Left lung (tissue), 10 donors: Measurements from ENCODE around the gene GDF11. TPM values are rescaled to one million over a fixed set of nuclear protein-coding genes. Genes with fewer than 3 reads are reported as not detected.
"Not testable (repeated sequence)": the region's sequence is repeated elsewhere in the genome, so short reads cannot be mapped to it uniquely, and the experiment has no call there.

ENCODE experiments used
- ATAC-seq: fragments of 200-7000 bp; cut with Tn5 transposase; one replicate; pipeline ENCODE4 v1.9.1; 2020; ENCODE audit warnings: moderate library complexity
- DNase-seq, 4 donors: peaks; one replicate each; pipeline ENCODE4 v3.0.0-alpha.2; 2013 to 2020
- H3K27ac ChIP-seq, 2 donors: fragments of 200-600 bp; sonication (generic) in 1 of 2; one replicate each; pipeline versions ENCODE4 v1.5.0 to v1.8.0; 2020 to 2021
- H3K27me3 ChIP-seq, 2 donors: fragments of 200-600 bp; sonication (generic) in 1 of 2; one replicate each; pipeline versions ENCODE4 v1.5.0 to v1.8.0; 2020 to 2021
- H3K36me3 ChIP-seq, 2 donors: fragments of 200-600 bp; sonication (generic) in 1 of 2; one replicate each; pipeline versions ENCODE4 v1.5.0 to v1.8.0; 2020 to 2021
- H3K4me1 ChIP-seq, 2 donors: fragments of 200-600 bp; one replicate each; pipeline ENCODE4 v1.8.0; 2021
- H3K4me3 ChIP-seq, 2 donors: fragments of 200-600 bp; sonication (generic) in 1 of 2; one replicate each; pipeline versions ENCODE4 v1.5.0 to v1.8.0; 2020 to 2021; ENCODE audit warnings: mild to moderate bottlenecking in 1 of 2
- H3K9me3 ChIP-seq, 2 donors: fragments of 200-600 bp; sonication (generic) in 1 of 2; one replicate each; pipeline versions ENCODE4 v1.5.0 to v1.8.0; 2020 to 2021
- intact Hi-C, 2 donors: fragments of 100-400 bp; cut with DNase I; formaldehyde crosslinking; loops; one replicate each; pipeline versions ENCODE4 v1.11.2 to v1.14.2; 2022
- polyA plus RNA-seq, 6 donors: library from polyadenylated mRNA; unstranded; fragments of 120-200 nt; gene quantifications; one replicate each; pipeline ENCODE4 v1.2.1, GENCODE V29; 2013; ENCODE audit not compliant: insufficient read length in 6 of 6
- total RNA-seq, 2 donors: library from RNA; stranded (reverse); fragmentation: NEBNext Ultra II Directional; extraction: Animal tissue kit (Norgen Biotek cat#: 25700); gene quantifications; one replicate each; pipeline ENCODE4 v1.2.1, GENCODE V29; 2021
- TF ChIP-seq, protein P1 (sequence below), 2 donors: fragments of 200-600 bp; sonication (generic) in 1 of 2; IDR thresholded peaks; one replicate each; pipeline versions ENCODE4 v1.5.0 to v1.8.0; 2021; ENCODE audit warnings: antibody characterized with exemption in 2 of 2
- donor health status: DM: no; HTN: yes; CAD: no.
- donor health status: DM: no; HTN: no; CAD: no.

GDF11 gene
- total and polyA plus RNA-seq, 8 donors = 7.6 to 20.2 (median 16.0) TPM

DNA sequence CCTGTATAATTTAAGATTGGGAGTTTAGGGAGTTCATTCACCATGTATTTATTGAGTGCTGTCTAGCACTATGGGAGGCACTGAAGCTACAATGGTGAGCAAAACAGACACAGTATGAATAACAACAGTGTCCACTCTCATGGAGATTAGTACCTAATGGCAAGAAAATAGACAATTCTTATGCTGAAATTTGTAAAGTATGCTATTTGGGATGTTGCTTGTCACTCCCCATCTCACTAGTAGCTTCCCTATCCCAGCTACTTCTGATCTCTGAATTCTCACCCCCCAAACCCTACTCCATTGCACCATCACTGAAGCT lies 4.0 kb downstream of the GDF11 start:
- H3K36me3 ChIP-seq = peaks cover 0 to 24% of the 10 kb centered on the region in 2 donors
- no peak overlapping the region for H3K4me3 ChIP-seq
- ATAC-seq (no peak), DNase-seq (no peak)
- H3K27me3 ChIP-seq = peaks cover 0 to 25% of the 10 kb centered on the region in 2 donors
- no peak overlapping the region for H3K27ac ChIP-seq
- peaks cover 4 to 20% of the 10 kb centered on the region in 2 donors for H3K4me1 ChIP-seq
- TF ChIP-seq, protein P1, sequence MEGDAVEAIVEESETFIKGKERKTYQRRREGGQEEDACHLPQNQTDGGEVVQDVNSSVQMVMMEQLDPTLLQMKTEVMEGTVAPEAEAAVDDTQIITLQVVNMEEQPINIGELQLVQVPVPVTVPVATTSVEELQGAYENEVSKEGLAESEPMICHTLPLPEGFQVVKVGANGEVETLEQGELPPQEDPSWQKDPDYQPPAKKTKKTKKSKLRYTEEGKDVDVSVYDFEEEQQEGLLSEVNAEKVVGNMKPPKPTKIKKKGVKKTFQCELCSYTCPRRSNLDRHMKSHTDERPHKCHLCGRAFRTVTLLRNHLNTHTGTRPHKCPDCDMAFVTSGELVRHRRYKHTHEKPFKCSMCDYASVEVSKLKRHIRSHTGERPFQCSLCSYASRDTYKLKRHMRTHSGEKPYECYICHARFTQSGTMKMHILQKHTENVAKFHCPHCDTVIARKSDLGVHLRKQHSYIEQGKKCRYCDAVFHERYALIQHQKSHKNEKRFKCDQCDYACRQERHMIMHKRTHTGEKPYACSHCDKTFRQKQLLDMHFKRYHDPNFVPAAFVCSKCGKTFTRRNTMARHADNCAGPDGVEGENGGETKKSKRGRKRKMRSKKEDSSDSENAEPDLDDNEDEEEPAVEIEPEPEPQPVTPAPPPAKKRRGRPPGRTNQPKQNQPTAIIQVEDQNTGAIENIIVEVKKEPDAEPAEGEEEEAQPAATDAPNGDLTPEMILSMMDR (IDR thresholded peaks at IDR 0.05) = no peak
- intact Hi-C loops = loop anchor here in 1 of 2 donors (10.0 kb wide), 1 partner anchor 58 kb away; no protein-coding TSS in a partner anchor
- H3K9me3 ChIP-seq = no peaks in the 10 kb centered on the region

DNA sequence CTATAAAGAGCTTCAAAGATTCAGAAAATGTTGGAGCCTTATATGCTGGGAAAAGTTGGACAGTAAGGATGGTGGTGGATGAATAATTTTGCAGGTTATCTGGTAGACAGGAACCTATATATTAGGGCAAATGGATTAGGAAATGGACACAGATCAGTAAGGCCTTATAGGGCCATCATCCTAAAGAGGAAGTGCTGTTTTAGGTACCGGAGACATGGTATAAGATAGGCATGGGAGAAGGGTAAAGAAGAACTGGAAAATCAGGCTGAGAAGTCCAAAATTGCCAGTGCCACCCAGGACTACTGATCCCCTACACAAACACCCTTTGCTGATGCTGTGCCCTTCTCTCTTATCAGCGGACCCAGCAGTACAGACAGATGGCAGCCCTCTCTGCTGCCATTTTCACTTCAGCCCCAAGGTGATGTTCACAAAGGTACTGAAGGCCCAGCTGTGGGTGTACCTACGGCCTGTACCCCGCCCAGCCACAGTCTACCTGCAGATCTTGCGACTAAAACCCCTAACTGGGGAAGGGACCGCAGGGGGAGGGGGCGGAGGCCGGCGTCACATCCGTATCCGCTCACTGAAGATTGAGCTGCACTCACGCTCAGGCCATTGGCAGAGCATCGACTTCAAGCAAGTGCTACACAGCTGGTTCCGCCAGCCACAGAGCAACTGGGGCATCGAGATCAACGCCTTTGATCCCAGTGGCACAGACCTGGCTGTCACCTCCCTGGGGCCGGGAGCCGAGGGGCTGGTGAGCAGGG lies 5.5 kb downstream of the GDF11 start:
- DNase-seq (no peak), ATAC-seq (no peak)
- Histone ChIP-seq H3K4me3 (no peak overlapping the region), H3K9me3 (no peaks in the 10 kb centered on the region), H3K36me3 (peaks cover 0 to 39% of the 10 kb centered on the region in 2 donors), H3K27ac (no peak overlapping the region), H3K27me3 (peaks cover 0 to 14% of the 10 kb centered on the region in 2 donors), H3K4me1 (peaks cover 4 to 16% of the 10 kb centered on the region in 2 donors)
- intact Hi-C loops = loop anchor here in 1 of 2 donors (10.0 kb wide), 1 partner anchor 56 kb away; no protein-coding TSS in a partner anchor
- TF ChIP-seq, protein P1 (IDR thresholded peaks at IDR 0.05) = no peak

DNA sequence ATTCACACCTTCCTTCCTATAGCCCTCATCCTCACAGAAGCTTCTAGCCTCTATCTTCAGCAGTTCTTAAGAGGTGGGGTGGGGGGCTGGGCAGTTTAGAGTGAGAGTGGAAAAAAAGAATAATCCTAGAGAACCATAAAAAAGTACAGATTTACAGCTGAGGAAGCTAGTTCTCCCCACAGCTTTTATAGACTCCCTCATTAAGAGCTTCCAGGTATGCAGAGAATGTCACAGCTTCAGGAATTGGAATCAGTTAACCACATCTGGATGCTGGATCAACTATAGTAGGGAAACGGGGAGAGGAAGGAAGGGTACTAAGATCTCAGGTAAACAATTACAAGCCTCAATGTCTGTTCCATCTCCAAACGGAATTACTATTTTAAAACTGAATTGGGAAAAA lies 12.3 kb downstream of the GDF11 start:
- Histone ChIP-seq H3K9me3 (no peaks in the 10 kb centered on the region), H3K27me3 (no peaks in the 10 kb centered on the region), H3K36me3 (peaks cover 0 to 97% of the 10 kb centered on the region in 2 donors), H3K4me1 (no peaks in the 10 kb centered on the region), H3K4me3 (no peak overlapping the region), H3K27ac (no peak overlapping the region)
- no peak for ATAC-seq
- TF ChIP-seq, protein P1 (IDR thresholded peaks at IDR 0.05) = no peak
- no peak for DNase-seq
- intact Hi-C loops = no loop called here

DNA sequence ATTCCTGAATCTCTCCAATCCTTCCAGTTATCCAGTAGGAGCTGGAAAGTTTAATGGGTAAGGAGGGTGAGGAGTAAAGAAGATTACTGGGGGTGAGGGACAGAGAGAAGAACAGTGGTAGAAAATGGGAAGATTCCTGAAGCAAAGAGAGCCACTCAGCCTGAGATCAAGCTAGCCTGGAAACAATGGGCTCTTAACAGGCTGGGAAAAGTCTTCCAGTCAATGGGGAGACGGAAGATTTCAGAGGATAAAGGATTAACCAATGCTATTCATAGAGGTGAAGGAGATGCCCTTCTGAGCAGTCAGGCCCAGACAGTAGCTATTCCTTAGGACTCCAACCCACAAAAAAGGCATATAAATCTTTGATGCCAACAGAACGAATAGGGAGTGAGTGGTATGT lies 14.8 kb downstream of the GDF11 start:
- Histone ChIP-seq H3K36me3 (peaks cover 0 to 96% of the 10 kb centered on the region in 2 donors), H3K4me1 (no peaks in the 10 kb centered on the region), H3K27ac (no peak overlapping the region), H3K9me3 (no peaks in the 10 kb centered on the region), H3K27me3 (no peaks in the 10 kb centered on the region), H3K4me3 (no peak overlapping the region)
- intact Hi-C loops = no loop called here
- ATAC-seq (no peak), DNase-seq (no peak)
- TF ChIP-seq, protein P1 (IDR thresholded peaks at IDR 0.05) = no peak

DNA sequence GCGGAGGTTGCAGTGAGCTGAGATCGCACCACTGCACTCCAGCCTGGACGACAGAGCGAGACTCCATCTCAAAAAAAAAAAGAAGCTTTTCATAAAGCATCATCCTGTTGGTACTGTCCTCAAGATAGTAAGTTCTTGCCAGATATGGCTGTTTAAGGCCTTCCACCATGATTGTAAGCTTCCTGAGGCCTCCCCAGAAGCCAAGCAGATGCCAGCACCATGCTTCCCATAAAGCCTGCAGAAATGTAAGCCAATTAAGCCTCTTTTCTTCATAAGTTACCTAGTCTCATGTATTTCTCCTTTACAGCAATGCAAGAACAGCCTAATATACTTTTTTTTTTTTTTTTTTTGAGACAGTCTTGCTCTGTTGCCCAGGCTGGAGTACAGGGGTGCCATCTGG lies 15.7 kb downstream of the GDF11 start:
- intact Hi-C loops, DNase-seq, H3K9me3 ChIP-seq, H3K4me1 ChIP-seq, ATAC-seq, H3K4me3 ChIP-seq, H3K27ac ChIP-seq, H3K27me3 ChIP-seq: not testable (repeated sequence)
- H3K36me3 ChIP-seq = peaks cover 0 to 96% of the 10 kb centered on the region in 2 donors
